Measurements from ENCODE around the gene PGS1.
A peak's percentile ranks its signal among the peaks of the same experiment; 100 is the strongest.
"Not testable (repeated sequence)": the region's sequence is repeated elsewhere in the genome, so short reads cannot be mapped to it uniquely, and the experiment has no call there.

PGS1 gene

GRCh38 chr17:78449983-78450595 is 71.6 kb downstream of the PGS1 start:
- peak; percentile 51 for DNase-seq

GRCh38 chr17:78450696-78451345 is 72.4 kb downstream of the PGS1 start:
- peak; percentile 82 for DNase-seq

GRCh38 chr17:78451753-78452152 is 73.3 kb downstream of the PGS1 start:
- DNase-seq: no peak

GRCh38 chr17:78454346-78454745 is 75.9 kb downstream of the PGS1 start:
- no peak for DNase-seq

GRCh38 chr17:78458091-78458490 is 79.6 kb downstream of the PGS1 start:
- no peak for DNase-seq

- DNase-seq: peak; percentile 79
Observed at GRCh38 chr17:78458736-78459335, 80.4 kb downstream of the PGS1 start.

- no peak for DNase-seq
Observed at GRCh38 chr17:78459696-78460095, 81.2 kb downstream of the PGS1 start.

- no peak for DNase-seq
Observed at GRCh38 chr17:78460176-78460675, 81.8 kb downstream of the PGS1 start.

- DNase-seq: no peak
Observed at GRCh38 chr17:78460951-78461798, 82.7 kb downstream of the PGS1 start.

- no peak for DNase-seq
Observed at GRCh38 chr17:78461799-78462053, 83.3 kb downstream of the PGS1 start.

- no peak for DNase-seq
Observed at GRCh38 chr17:78462148-78462547, 83.7 kb downstream of the PGS1 start.

GRCh38 chr17:78466109-78466785 is 87.8 kb downstream of the PGS1 start:
- not testable (repeated sequence) for DNase-seq

GRCh38 chr17:78466786-78467715 is 88.6 kb downstream of the PGS1 start:
- no peak for DNase-seq

GRCh38 chr17:78468366-78468765 is 89.9 kb downstream of the PGS1 start:
- no peak for DNase-seq

- no peak for DNase-seq
Observed at GRCh38 chr17:78469443-78469842, 91.0 kb downstream of the PGS1 start.

GRCh38 chr17:78471635-78472034 is 93.2 kb downstream of the PGS1 start:
- DNase-seq: no peak

- DNase-seq: no peak
Observed at GRCh38 chr17:78472035-78472905, 93.8 kb downstream of the PGS1 start.

GRCh38 chr17:78473951-78474613 is 95.6 kb downstream of the PGS1 start:
- no peak for DNase-seq

Data from NCI-H1092 (cell line).